NCI-H146 (cell line): ENCODE data around the gene CDH13.

ENCODE experiments used
- DNase-seq: peaks from one replicate; lab custom pipeline; 2025; lab: John Stamatoyannopoulos, UW

Gene CDH13

DNA sequence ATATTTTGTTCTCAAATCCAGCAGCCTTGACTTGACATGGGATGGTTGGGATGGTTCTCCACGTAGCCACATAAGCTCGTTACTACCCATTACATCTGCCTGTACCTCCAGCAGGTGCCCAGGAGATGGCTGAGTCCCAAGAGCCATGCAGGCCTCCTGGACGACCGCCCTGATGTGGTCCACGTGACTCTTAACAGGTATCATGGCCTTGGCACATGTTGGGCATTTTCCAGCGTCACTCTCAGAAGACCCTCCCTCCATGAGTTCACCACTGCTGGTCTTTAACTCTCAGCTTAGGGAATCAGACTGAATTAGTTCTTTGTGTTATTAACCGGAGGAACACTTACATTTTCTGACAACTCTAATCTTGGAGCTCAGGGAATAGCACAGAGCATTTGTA lies 161.5 kb downstream of the CDH13 start:
- no peak for DNase-seq

DNA sequence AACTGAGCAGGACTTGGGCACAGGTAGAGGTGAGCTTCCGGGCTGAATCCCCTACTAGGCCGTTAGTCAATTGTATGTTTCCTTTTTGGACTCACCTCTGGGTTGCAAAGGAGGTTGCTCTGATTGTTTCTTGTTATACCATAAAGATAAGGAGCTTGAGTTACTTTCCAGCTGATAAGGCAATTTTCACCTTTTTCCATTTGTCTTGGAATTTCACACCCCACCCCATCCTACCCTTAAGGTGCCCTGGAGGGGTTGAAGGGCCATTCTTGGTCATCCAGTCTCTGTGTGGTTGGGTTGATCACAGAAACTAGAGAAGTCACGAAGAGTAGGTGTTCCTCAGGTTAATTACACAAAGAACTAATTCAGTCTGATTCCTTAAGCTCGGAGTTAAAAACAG lies 162.2 kb downstream of the CDH13 start:
- DNase-seq: no peak

DNA sequence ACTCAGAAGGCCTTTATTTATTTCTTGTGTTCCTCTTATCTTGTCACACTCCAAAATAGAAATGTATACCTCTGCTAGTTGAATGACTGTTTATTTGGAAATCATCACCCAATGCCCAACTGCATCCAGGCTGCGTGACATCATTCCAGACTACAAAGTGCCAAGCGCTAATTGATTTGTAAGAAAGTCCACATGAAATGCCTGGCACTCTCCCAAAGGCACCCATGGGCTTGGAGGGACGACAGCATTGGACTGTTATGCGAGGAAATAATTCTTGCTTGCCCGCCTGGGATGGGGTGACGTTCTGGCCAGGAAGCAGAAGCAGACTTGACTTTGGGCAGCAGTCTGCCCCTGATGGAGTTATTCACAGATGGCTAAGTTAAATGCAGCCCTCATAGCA lies 165.9 kb downstream of the CDH13 start:
- DNase-seq: no peak

DNA sequence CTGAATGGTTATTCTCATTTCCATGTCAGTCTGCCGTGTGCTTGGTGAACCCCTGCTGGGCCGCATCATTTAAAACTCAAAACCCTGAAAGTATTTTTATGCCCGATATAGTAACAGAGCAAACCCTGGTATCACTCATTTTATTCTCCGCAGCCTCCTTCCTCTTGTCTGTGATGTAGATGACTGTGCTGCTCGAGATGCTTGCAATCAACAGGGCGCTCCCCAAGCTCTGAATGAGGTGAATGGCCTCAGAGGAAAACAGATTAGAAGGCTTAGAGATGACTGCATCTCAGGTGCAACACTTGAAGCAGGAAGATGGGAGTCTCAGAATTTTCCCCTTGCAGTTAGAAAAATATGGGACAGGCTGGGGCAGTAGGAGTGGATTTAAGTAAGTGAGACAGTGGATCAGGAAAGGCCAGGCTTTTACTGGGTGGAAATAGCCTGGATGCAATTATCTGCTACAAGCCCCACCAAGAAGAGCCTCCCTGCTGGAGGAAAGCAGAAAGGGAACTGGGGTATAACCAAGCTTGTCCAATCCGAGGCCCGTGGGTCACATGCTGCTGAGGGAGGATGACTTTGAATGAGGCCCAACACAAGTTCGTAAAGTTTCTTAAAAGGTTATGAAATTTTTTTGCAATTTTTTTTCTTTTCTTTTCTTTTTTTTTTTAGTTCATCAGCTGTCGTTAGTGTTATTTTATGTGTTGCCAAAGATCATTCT lies 166.9 kb downstream of the CDH13 start:
- DNase-seq: no peak

DNA sequence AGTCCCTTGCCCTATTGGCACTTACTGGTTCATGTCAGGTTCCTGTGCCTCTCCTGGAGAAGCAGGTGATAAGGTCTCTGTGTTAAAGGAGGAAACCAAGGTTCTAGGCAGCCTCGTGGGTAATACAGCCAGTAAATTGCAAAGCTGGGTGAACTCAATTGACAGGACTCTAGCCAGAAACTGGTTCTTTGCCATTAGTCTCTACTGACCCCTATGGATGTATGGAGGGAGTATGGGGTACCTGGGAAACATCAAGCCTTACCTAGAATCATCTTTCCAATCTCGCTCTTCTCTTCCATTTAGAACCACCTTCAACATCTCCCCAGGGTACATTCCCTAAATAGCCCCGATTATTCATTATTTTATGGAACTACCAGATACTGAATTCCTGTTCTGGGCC lies 169.3 kb downstream of the CDH13 start:
- DNase-seq: no peak

DNA sequence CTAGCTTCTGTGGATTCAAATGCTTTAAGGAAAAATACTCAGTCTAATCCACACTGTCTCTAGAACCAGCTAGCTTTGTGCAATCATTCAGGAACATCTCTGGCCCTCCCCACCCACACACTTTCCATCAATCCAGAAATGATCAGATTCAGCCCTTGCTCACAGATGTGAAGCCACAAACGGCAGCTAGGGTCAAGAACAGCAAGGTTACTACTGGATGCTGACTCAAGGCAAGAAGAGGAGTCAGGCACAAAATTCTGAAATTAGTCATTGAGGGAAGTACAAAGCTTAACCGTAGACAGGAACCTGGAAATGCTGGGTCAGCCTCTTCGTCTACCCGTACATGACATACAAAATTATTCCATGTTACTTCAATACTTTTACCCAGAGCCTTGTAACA lies 174.6 kb downstream of the CDH13 start:
- no peak for DNase-seq

DNA sequence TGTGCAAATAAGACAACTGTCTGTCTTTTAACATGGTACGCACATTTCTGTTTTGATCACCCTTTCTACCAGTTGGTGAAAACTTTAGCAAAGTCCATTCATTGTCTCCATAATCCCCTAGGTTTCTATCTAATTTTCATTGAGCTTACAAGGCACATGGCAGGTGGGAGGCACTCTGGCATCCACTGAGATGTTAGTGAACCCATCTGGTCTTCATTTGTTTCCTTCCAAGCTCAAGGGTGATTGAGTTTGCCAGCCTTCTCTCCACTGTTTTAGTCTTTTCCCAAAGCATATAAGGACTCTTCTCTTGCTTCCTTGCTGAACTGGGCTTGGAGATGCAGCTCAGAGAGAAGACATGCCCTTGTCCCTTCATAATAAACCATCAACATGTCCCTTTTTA lies 179.1 kb downstream of the CDH13 start:
- DNase-seq: no peak

DNA sequence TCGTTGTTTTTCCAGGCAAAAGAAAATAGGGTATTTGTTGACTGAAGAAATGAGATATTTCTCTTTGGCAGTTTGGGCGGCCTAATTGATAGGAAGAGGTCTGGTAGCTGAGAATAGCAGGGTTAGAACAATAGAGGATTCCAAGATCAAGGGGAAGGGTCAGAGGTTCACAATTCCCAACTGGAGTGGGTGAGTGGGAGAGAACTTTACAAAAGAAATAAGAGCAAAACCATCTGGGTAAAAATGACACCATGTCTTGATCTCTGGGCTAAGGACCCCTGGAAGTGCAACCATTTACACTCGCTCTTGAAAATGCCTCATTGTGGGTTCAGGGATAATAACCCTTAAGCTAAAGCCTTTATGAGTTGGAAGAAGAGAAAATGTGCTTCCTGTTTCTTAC lies 180.5 kb downstream of the CDH13 start:
- no peak for DNase-seq

DNA sequence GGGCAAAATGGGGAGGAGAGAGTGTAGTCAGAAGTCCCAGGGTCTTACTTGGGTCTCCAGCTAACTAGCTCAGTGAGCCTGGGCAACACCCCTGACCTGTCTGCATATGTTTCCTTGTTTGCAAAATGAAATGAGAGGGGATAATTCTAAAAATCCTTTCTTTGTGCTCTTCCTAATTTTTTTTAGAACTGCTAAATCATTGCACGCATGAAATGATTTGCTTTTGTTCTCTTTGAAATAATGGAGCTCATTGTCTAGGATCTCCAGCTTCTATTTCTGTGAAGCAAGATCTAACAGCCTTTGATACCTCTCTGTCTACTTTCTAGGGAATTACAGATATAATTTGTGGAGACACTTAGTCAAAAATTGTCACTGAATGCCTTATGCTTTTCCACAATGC lies 181.3 kb downstream of the CDH13 start:
- no peak for DNase-seq

DNA sequence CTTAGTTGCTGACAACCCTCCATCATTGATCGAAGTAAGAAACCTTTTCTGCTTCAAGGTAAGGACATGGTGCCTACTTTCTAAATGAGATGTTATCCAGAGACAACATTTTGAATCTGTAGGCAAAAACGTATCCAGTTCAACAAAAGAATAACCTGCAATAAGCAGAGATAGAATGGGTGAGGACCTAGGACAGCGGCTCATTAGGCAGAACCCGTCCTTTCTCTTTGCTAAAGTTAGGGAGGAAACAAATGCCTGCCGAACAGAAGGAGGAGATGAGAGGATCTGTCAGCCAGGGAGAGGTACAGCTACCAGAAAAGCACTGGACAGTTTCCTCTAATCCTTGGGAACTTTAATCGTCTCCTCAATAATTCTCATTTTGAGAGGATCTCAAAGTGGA lies 183.3 kb downstream of the CDH13 start:
- DNase-seq: no peak

DNA sequence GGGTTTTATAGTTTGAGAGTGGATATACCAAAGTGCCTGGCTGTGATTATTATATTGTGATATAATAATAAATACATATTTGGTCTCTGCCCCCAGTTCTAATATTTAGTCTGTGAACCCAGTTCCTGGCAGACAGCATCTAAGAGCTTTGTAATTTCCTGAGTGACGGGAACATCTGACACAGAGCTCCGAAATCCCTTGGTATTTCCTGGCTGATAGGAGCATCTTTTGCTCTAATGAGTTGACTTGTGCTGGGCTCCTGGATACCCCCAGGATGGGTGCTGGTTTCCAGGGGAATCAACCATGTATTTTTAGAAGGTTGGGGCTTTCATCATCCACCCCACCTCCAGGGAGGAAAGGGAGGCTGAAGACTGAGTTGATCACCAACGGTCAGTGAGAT lies 187.3 kb downstream of the CDH13 start:
- no peak for DNase-seq

DNA sequence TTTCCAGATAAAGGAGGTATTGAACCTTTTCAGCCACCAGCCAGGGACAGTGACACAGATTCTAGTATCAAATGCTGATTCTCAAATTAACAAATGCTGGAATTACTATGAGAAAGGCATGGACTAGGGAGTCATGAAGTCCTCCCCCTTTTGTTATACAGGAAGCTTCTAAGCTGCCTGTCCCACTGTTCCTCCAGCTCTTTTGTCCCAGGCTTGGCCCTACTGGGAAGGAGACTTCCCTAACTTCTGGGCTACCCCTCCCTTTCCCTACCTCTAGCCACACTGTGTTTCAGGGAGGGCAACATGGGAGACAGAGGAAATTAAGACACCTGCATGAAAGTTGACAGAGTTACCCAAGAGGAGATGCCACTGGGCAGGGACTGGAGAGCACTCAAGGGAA lies 192.5 kb downstream of the CDH13 start:
- no peak for DNase-seq

DNA sequence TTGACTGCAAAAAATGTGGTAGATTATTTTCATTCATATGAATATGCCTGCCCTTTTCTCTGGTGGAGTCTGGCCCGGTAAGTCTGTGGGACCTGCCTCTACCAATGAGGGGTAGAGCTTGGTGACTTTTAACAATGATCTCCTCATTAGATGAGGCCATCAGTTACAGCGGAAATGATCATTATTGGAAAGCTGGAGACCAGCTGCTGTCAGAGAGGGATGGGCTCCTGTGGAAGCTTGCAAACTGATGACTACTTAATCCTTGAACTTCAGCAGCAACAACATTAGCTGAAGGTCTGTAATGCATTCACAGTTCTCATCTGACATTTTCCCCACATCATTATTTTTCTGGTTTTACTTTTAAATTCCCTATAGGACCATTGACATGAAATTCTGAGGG lies 194.1 kb downstream of the CDH13 start:
- no peak for DNase-seq

DNA sequence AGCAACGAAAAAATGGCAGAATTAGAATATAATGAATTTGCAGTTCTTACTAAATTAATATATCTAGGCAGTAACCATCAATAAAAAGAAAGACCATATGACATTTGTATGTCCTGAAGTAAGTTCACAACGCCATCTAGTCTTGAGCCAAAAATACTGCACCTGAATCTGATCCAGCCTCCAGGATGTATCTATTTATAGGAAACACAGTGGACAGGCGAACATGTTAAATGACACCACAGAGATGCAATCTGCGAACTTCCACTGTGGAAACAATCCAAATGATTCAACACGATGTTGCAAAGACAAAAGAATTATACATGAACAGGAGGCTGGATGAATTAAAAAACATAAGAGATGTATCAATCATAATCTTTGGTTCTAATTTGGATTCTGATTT lies 197.6 kb downstream of the CDH13 start:
- DNase-seq: no peak

DNA sequence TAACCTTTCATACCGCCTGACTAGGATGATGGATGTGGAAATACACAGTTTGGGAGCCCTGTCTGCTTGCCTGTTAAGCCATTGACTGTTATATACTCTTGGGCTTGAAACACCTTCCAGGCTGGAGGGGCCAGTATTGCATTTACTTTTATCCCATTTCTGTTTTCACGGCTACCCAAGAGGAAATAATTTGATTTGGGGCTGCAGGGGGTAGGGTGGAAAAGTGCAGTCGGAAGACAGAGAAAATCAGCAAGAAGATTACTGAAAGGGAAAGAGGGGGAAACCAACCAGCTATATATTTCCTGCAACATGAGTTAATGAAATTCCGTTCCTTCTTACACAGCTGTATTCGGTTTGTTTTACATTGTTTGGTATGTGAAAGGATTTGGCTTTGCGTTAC lies 202.5 kb downstream of the CDH13 start:
- DNase-seq: no peak

DNA sequence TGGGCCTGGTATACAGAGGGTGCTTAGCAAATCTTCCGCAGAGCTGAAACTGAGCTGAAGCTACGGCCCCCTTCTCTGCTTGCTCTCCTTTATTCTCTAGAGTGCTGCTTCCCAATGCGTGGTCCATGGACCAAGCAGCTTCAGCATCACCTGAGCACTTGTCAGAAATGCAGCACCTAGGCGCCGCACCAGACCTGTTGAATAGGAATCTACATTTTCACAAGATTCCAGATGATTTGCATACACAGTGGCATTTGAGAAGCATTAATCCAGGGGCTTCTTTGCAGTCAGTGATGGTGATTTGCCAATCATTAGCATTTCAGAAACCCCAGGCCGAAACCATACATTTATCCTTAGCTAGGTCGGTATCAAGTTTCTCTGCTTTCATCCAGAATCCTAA lies 204.2 kb downstream of the CDH13 start:
- DNase-seq: no peak

DNA sequence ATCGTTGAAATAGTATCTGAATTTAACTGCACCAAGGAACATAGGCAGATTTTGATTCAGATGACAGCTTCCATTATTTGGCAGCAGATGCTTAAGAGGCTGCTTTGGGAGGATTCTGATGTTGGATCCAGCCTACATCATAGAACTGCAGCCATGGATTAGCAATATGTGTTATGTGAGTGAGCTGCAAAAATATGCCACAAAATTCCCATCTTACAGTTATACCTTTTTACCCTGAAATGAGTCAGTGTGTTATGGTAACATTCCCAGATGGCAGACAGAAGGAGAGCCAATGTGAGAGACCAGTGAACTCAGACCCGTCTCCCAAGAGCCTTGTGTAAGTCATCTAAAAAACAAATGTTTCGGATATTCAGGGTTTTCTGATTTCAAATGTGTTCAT lies 206.1 kb downstream of the CDH13 start:
- no peak for DNase-seq

DNA sequence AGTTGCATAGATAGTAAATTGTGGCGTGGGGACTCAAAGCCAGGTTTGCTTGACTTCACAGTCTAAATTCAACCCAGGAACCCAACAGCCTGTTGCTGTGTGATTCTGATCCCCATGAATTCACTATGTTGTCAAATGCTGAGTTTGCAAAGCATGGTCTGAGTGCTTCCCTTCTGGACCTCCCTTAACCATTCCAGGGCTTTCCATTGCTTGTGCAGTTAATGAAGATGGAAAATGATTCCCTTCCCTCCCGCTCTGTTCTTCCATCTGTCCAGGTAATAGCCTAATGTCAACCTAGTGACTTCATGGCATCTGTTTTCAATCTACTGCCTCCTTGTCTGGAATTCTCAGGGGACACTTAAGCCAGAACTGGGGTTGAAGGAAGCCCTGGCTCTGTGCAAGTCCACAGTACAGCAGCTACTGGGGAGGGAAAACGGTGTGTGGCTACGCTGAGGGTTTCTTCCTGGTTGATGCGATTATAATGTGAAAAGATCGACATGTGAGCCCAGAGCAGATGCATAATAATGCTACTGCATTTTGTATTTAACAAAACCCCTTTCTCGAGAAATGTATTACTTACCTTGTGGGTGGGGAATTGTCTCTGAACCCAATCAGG lies 206.7 kb downstream of the CDH13 start:
- no peak for DNase-seq

DNA sequence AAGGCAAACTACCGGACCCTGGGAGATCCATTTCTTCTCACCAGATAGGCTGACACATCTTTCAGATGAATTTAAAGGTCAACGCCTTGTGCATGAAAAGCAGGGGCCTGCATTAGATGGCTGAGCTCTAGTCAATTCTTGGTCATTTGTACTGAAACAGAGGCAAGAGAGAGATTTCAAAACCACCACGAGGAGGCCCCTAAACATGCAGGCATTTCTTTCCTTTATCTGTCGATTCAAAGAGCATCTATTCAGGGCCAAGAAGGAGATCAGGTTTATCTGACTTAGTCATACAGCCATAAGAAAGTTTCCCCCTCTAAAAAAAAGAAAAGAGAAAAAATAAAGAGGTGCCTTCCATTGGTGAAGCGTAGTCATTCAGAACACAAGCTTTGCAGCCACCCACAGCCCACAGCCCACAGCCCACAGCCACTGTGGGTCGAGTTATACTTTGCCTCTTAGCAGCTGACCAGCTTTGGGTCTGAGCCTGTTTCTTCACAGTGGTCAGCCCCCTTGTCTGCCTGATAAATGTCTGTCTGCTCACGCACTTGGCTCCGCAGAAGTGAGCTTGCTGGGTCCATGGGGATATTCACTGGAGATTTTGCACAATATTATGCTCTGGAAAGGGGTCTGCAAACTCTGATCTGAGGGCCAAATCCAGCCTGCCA lies 207.5 kb downstream of the CDH13 start:
- no peak for DNase-seq

DNA sequence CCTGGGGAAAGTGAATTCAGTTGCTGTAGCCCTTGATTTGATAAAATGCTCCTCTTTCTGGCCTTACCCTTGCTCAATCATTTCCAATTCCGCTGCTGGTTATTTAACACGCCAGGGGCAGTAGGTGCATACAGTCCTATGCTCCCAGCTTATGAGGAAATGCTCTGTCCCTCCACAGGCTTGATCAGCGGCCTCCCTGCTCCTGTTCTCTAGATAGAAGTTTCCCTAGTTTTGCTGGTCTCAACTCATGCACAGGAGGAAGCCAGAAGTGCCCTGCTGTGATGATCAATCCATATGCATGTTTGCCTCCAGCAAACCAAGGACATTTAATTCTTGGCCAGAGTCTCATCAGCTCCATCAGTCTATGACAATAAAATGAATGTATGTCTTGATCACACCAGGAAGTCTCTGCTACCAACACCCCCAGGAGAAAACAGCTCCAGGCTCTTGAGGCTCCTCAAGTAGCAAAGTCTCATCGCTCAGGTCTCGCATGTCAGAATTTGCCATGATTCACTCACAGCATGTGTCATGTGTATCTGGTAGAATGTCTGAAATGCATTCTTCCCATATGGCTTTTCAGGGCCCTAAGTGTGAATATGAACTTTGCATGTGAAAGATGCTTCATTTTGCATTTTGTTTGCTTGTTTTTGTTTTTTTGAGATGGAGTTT lies 208.9 kb downstream of the CDH13 start:
- DNase-seq: no peak

DNA sequence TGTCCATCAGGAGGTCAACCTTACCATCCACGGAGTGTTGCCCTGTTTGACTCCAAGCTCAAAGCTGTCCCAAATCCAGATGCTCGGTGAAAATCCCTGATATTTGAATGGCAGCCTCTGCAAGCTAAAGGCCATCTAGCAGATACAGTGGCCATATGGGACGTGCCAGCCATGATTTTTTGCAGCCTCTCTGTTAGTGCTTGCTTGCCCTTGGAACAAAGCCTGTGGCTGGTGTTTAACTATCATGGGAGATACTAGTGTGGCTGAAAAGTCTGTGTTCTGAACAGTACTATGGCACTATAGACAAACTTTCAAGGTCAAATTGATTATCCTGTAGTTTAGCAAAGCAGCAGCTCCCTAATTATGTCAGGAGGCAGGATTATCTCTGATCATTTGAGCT lies 214.3 kb downstream of the CDH13 start:
- no peak for DNase-seq

DNA sequence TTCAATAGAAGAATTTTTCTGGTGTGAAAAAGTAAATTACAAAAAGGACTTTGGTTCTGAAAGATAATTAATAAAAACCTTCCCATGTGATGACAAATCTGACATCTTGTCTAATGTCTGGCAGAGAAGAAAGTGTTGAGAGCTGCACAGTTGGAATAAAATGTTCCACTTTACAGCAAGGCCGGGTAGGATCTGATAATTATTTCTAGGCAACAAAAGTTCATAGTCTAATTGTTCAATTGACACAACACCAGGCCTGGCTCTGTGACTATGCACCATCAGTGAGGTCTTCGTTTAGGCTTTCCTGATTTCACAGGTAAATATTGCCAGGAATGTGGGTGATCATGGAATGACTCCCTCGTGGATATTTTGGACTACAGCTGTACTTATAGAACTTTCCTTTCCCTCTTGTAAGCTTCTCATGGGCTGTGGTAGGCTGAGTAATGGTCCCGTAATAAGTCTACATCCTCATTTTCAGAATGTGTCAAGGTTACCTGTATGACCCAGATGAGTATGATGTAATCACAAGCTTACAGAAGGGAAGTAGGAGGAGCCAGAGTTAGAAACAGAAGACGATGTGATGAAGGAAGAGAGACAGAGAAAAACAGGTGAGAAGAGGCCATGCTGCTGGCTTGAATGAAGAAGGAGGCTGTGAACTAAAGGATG lies 217.0 kb downstream of the CDH13 start:
- DNase-seq: no peak

DNA sequence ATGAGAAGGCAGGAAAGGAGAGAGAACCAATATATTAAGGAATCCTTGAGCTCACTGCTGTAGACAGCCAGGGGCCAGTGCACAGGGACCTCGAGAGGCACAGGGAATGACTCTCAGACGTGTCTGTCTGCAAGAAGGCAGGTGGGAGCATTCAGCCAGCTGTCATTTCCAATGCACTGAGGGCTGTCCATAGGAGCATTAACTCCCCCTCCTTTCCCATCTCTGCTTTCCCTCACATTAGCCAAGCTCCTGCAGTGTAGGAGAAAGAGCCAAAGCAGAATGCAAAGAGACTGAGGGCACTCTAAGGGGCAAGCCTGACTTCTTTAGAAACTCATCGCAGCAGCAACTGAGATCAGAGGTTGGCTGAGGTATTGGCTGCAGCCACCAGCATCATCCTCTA lies 218.3 kb downstream of the CDH13 start:
- no peak for DNase-seq
